ENCODE results near the gene EIF4B. TPM values are rescaled to one million over a fixed set of nuclear protein-coding genes. Genes with fewer than 3 reads are reported as not detected.

The EIF4B gene
- total and polyA plus RNA-seq, 9 of the 15 experiments (the other 6 are each of a cell fraction or from before 2014, with no cell fraction given): 138 to 669 (median 552) TPM

GRCh38 chr12:53010955-53011354 is 4.7 kb downstream of the EIF4B start:
- Histone ChIP-seq H3K9ac (ENCODE audit: insufficient read depth in 1 of 2, low read depth in 2 of 2, low read length in 2 of 2) (peak overlapping the region; percentile 20 to 70; a peak in 1 of 4 replicates), H3K9me1 (ENCODE audit: control insufficient read depth, insufficient read depth, low read length) (no peaks in the 10 kb centered on the region), H3K4me2 (ENCODE audit: insufficient read depth, low read length) (peak overlapping the region; percentile 38; the same call in 1 of the 2 replicates), H4K20me1 (replicated peaks; ENCODE audit: control insufficient read depth, insufficient read depth, low read length) (peaks cover 57% of the 10 kb centered on the region), H3K9me3 (replicated peaks; ENCODE audit: control insufficient read depth, insufficient read depth, low read depth, low read length) (no peaks in the 10 kb centered on the region), H3K4me3 (no peak overlapping the region), H3K36me3 (ENCODE audit: control insufficient read depth, insufficient read depth, low read length) (peaks cover 82% of the 10 kb centered on the region), H3K27ac (ENCODE audit: extremely low read depth, low read depth, low read length) (peak overlapping the region; percentile 13; the same call in 1 of the 3 replicates), H3K27me3 (ENCODE audit: control insufficient read depth in 2 of 2, insufficient read depth in 2 of 2, low read length in 2 of 2) (no peaks in the 10 kb centered on the region), H2AFZ (ENCODE audit: low read depth, low read length) (no peak overlapping the region), H3K4me1 (replicated peaks in 1 of 2; ENCODE audit: control insufficient read depth in 2 of 2, insufficient read depth in 2 of 2, low read length in 2 of 2) (peaks cover 9 to 22% of the 10 kb centered on the region in 2 experiments; a peak in 2 of 5 replicates), H3K79me2 (ENCODE audit: control insufficient read depth, insufficient read depth, low read length) (peaks cover 97% of the 10 kb centered on the region)
- intact Hi-C loops (cut with micrococcal nuclease): no loop called here
- DNase-seq (ENCODE audit: extremely low read depth in 1 of 4, low spot score in 3 of 4) (peak in 1 of 4 experiments; percentile 14), FAIRE-seq (no peak), ATAC-seq (no peak)
- 62% methylated on average over 2 of the region's 2 CpGs for WGBS (ENCODE audit: insufficient coverage, low coverage, missing lambda C conversion rate)
- POLR2A ChIA-PET: interaction anchor here (1.1 to 2.1 kb wide), 5 partner anchors 8 to 20 kb away, joined by 4 to 7 read pairs (median 5); no protein-coding TSS in a partner anchor
- CTCF ChIA-PET (ENCODE audit: low intra/inter-chr PET ratio): no interaction called here
- in situ Hi-C loops (cut with MboI): no loop called here
- no TSS peak for BruUV-seq (replicated peaks)
- TF ChIP-seq SAFB2 (IDR thresholded peaks at IDR 0.05; ENCODE audit: borderline replicate concordance, low read depth, low read length, severe bottlenecking): no peak
- no peak for TF ChIP-seq ZNF224 (CRISPR knock-in tag; IDR thresholded peaks at IDR 0.05)
- TF ChIP-seq ZNF217 (CRISPR knock-in tag; IDR thresholded peaks at IDR 0.05): no peak
- no peak for TF ChIP-seq GATA2 (CRISPR knock-in tag; IDR thresholded peaks at IDR 0.05)
- no peak for TF ChIP-seq ERF (CRISPR knock-in tag; IDR thresholded peaks at IDR 0.05)
- no peak for TF ChIP-seq BCL6 (CRISPR knock-in tag; IDR thresholded peaks at IDR 0.05)

- H4K20me1 ChIP-seq (replicated peaks; ENCODE audit: control insufficient read depth, insufficient read depth, low read length): peaks cover 56% of the 10 kb centered on the region
- H3K4me3 ChIP-seq: no peak overlapping the region
Observed at GRCh38 chr12:53011889-53012288, 5.6 kb downstream of the EIF4B start.

More at GRCh38 chr12:53011889-53012288, 5.6 kb downstream of the EIF4B start:
- DNase-seq (ENCODE audit: extremely low read depth in 1 of 4, low spot score in 3 of 4): no peak
- Histone ChIP-seq H3K9me1 (ENCODE audit: control insufficient read depth, insufficient read depth, low read length) (no peaks in the 10 kb centered on the region), H3K9me3 (replicated peaks; ENCODE audit: control insufficient read depth, insufficient read depth, low read depth, low read length) (no peaks in the 10 kb centered on the region), H3K4me1 (replicated peaks in 1 of 2; ENCODE audit: control insufficient read depth in 2 of 2, insufficient read depth in 2 of 2, low read length in 2 of 2) (peaks cover 9 to 22% of the 10 kb centered on the region in 2 experiments; a peak in 2 of 5 replicates), H3K4me2 (ENCODE audit: insufficient read depth, low read length) (no peak overlapping the region), H3K79me2 (ENCODE audit: control insufficient read depth, insufficient read depth, low read length) (peaks cover 100% of the 10 kb centered on the region), H3K27me3 (ENCODE audit: control insufficient read depth in 2 of 2, insufficient read depth in 2 of 2, low read length in 2 of 2) (no peaks in the 10 kb centered on the region), H3K27ac (ENCODE audit: extremely low read depth, low read depth, low read length) (peak overlapping the region; percentile 27; the same call in 1 of the 3 replicates), H3K36me3 (ENCODE audit: control insufficient read depth, insufficient read depth, low read length) (peaks cover 92% of the 10 kb centered on the region), H2AFZ (ENCODE audit: low read depth, low read length) (no peak overlapping the region), H3K9ac (ENCODE audit: insufficient read depth in 1 of 2, low read depth in 2 of 2, low read length in 2 of 2) (peak overlapping the region in 1 of 2 experiments; percentile 20; a peak in 1 of 4 replicates)
- ChIA-PET CTCF (ENCODE audit: low intra/inter-chr PET ratio) (no interaction called here), POLR2A (interaction anchor here (2.1 kb wide), 1 partner anchor 12 kb away, joined by 6 read pairs; no protein-coding TSS in a partner anchor)
- WGBS (ENCODE audit: insufficient coverage, low coverage, missing lambda C conversion rate): 58% methylated on average over 3 of the region's 3 CpGs
- no TSS peak for BruUV-seq (replicated peaks)
- TF ChIP-seq PHF20 (IDR thresholded peaks at IDR 0.05; ENCODE audit: partially characterized antibody) (no peak), ZBTB1 (CRISPR knock-in tag; IDR thresholded peaks at IDR 0.05; ENCODE audit: borderline replicate concordance, low read depth) (no peak), MEF2A (IDR thresholded peaks at IDR 0.05; ENCODE audit: control insufficient read depth, low read depth, low read length) (no peak), RBFOX2 (IDR thresholded peaks at IDR 0.05; ENCODE audit: low read depth, low read length) (peak; percentile 39; the same call in 1 of the 2 replicates), ZNF445 (CRISPR knock-in tag; IDR thresholded peaks at IDR 0.05; ENCODE audit: low read depth) (no peak), ZEB2 (IDR thresholded peaks at IDR 0.05) (no peak)
- intact Hi-C loops (cut with micrococcal nuclease) (no loop called here), in situ Hi-C loops (cut with MboI) (no loop called here)
- ATAC-seq: no peak
- no peak for FAIRE-seq
